ENCODE data around the gene SRI.
A peak's percentile ranks its signal among the peaks of the same experiment; 100 is the strongest.
"Not testable (repeated sequence)": the region's sequence is repeated elsewhere in the genome, so short reads cannot be mapped to it uniquely, and the experiment has no call there.

Gene SRI, protein sequence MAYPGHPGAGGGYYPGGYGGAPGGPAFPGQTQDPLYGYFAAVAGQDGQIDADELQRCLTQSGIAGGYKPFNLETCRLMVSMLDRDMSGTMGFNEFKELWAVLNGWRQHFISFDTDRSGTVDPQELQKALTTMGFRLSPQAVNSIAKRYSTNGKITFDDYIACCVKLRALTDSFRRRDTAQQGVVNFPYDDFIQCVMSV

DNA sequence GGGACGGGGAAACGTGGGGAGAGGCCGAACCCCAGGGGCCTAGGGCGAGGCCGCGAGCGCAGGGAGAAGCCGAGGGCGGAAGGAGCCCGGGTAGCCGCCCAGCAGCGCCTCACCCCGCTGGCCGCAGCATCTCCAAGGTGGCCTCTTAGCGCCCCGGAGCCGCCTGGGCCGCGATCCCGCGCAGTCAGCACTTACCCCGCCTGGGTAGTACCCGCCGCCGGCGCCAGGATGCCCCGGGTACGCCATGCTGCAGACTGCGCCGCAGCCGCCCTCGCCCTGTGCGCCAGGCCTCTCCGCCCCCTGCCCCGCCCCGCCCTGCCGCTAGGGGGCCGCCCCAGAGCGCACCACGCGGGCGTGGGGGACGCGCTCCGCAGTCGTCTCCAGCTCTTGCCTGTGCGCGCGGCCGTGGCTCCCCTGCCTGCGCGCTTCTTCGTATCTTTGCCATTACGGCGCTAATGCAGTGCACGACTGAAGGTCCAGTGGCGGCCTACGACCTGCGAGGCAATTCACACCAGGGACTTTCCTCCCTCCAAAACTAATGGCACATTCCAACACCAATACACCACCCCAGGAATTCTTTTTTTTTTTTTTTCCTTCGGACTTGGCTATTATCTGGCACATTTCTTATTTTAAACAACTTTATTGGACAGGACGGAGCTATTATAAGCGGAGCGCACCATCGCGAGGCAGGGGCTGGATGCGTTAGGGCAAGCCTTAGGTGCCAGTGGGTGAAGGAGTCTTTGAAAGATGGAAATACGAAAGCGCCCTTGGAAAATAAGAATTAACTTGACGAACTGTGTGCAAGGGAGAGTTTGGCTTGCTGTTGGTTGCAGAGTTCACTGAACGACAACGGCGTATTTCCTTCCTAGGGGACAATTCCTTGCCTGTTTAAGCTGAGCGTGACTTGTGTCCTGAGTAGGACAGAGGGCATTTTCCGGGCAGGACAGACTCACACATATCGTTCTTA lies at the start of gene SRI:
Gene SRI, minus strand, starts transcription at position 258 of the 967 bp plus-strand sequence. Its CDS starts 12 bp downstream, at position 246.
- DNase-seq, result peak; percentile 93

DNA sequence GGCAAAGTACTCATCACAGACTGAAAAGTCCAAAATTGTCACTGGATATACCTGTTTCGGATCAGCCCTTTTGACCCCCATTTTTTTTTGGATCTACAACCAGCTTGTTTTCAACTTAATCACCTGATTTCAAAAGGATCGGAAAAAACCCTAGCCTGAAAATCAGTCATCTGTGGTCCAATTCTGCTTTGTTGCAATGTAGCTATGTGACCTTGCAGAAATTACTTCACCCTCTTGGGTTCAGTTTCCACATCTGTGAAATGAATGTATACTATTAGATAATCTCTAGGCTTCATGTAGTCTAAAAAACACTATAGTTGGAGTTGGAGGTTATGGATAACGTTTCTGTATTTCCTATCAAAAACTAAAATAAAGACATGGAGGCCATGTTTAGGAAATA lies 49.7 kb upstream of the SRI start:
- DNase-seq, result no peak

DNA sequence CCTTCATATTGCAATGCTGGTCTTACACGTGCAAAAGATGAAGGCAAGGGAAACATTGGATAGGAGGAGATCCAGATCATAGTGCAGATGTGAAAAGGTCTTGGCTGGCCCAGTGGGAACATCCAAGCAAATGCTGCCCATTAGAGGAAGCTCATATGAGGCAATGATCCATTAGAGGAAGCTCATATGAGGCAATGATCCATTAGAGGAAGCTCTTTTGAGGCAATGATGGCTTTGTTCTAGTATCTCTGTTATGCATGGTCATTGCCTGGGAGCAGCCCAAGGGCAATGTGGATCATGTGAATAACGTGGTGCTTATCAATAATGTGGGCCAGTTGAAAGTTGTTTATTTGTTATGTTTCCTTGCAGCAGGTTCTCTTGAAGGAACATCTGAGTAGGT lies 49.0 kb upstream of the SRI start:
- DNase-seq, result no peak

DNA sequence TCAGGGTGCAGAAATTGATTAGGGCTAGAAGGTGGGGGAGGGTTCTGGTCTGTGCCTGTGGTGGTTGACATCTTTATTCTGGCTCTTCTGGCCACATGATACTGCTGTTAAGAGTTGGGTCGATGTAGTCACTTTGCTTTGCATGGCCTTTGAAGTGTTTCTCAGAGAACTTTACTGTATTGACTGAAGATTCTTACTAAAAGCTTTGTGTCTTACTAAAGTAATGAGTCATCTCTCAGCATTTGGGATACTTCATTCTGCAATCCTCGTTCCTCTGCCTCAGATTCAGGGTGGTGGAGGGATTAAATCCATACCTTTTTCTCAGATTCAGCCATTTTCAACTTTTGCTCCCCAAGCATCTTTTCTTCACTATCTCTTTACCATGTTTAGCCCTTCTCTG lies 48.2 kb upstream of the SRI start:
- DNase-seq, result no peak

DNA sequence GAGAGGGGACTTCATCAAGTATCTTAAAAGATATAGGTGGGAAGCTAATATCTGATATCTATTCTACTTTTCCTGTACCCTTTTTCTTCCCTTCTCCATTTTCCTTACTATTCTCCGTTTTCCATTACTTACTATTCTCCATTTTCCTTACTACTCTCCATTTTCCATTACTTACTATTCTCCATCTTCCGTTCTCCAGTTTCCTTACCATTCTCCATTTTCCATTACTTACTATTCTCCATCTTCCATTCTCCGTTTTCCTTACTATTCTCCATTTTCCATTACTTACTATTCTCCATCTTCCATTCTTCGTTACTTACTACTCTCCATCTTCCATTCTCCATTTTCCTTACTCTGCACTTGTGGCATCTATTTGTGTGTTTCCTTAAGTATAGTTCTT lies 47.6 kb upstream of the SRI start:
- DNase-seq, result no peak

DNA sequence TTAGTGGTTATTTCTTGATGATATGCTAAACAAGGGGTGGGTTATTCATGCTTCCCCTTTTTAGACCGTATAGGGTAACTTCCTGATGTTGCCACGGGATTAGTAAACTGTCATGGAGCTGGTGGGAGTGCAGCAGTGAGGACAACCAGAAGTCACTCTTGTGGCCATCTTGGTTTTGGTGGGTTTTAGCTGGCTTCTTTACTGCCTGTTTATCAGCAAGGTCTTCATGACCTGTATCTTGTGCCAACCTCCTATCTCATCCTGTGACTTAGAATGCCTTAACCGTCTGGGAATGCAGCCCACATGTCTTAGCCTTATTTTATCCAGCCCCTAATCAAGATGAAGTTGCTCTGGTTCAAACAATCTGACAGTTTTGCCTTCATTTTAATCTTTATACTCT lies 45.1 kb upstream of the SRI start:
- not testable (repeated sequence) for DNase-seq

DNA sequence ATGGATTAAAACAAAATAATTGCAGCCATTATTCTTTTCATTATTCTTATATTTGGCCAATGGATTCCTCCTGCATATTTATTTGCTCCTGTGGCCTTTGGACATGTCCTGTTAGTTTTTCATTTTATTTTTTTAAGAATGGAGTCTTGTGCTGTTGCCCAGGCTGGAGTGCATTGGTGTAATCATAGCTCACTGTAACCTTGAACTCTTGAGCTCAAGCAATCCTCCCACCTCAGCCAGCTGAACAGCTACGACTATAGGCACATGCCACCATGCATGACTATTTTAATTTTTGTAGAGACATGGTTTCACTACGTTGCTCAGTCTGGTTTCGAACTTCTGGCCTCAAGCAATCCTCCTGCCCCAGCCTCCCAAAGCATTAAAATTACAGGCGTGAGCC lies 42.7 kb upstream of the SRI start:
- no peak for DNase-seq

DNA sequence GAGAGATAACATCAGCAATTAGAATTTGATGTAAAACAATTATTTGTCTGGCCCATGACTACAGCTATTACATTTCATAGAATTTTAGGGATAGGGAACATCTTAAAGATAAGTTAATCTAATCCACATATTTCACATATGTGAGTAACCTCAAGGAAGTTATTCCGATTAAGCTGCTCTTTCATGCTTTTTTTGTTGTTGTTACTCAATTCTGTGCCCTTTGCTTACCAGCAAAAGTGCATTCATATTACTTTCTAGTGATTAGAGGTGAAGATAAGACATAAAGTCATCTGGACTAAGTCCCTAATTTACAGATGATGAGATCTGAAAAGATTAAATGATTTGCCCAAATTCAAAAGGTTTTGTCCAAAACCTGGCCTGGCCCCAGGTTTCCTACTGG lies 40.9 kb upstream of the SRI start:
- DNase-seq, result no peak

DNA sequence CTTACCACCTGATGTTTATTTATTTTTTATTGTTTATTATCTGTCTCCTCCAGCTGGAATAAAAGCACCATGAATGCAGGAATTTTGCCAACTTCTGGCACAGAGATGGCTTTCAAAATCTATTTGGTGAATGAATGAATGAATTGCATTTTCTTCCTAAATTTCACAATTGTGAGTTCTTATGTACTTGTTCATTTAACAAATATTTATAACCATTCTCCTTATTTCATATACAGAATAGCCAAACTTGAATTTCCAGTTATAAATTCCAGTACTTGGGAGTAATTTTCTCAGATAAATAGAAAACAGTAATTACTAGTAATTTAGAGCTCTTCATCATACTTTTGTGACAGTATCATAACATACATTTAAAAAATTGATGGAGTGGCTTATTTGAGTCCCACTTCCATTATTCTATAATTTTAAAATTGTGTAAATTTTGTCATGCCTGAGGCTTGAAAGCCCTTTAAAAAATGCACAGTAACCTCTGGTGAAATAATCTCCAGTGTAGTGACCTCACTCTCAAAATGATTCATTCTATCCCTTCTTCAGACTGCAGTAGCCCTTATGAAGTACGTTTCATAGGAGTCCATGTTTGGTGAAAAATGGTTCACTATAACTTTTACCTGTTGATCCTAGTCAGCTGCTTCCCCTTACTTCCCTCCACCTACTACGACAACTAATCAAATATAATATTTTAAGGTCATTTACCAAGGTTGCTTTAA lies 40.0 kb upstream of the SRI start:
- no peak for DNase-seq

DNA sequence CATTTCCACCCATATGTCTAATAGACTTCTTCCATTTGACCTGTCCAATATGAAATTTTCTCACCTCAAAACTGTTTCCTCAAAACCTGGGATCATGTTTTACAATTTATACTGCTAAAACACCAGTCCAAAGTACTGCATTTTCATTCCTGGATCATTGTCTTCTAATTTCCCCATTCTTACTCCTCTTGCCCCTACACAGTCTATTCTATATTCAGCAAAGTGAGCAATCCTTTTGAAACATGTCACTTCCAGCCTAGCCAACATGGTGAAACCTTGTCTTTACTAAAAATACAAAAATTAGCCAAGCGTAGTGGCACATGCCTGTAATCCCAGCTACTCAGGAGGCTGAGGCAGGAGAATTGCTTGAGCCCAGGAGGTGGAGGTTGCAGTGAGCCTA lies 38.5 kb upstream of the SRI start:
- not testable (repeated sequence) for DNase-seq

DNA sequence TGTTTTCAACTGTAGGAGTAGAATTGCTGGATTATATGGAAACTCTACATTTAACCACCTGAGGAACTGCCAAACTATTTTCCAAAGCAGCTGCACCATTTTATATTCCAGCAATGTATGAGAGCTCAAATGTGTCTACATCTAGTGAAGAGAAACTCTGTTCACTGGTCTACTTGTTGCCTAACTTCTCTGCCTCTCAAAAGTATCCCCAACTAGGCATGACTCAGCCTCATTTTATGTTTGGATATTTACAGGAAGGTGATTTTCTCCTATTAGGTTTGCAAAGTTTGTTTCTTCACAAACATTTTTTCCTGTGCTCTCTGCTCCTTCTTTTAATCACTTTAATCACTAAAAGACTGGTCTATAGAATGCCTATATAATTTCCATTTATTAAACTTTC lies 37.1 kb upstream of the SRI start:
- DNase-seq, result no peak

DNA sequence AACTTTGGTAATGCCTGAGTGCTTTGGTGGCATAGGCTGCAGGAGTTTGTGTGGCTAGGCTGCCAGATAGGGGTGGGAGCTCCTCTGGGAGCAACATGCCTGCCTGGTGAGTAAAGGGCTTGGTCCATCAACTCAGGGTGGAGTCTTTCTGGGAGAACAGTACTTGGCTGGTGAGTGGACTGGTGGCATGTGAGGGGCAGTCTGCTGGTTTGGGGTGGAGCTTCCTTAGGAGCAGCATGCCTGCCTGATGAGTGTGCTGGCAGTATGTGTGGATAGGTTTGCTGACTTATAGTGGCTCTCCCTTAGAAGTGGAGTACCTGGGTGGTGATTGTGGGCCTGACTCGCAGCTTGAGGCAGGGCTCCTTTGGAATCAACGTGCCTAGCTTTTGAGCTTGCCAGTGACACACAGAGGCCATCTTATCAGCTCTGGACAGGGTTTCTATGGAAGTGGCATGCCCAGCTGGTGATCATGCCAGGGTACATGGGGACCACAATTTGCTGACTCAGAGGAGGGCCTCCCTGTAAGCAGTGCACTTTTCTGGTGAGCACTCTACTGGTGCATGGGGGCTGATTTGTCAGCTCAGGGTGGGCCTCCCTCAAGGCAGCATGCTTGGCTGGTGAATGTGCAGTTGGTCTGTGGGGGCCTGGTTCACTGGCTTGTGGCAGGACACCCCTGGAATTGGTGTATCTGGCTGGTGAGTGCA lies 35.0 kb upstream of the SRI start:
- no peak for DNase-seq

DNA sequence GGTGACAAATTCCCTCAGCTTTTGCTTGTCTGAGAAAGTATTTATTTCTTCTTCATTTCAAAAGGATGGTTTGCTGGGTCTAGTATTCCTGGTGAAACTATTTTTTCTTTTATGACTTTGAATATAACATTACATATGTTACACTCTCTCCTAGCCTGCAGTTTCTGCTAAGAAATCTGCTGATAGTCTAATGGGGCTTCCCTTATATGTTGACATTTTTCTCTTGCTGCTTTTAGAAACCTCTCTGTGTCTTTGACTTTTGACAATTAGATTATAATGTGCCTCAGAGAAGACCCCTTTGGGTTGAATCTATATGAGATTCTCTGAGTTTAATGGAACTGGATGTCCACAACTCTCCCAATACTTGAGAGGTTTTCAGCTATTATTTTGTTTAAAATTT lies 33.8 kb upstream of the SRI start:
- no peak for DNase-seq

DNA sequence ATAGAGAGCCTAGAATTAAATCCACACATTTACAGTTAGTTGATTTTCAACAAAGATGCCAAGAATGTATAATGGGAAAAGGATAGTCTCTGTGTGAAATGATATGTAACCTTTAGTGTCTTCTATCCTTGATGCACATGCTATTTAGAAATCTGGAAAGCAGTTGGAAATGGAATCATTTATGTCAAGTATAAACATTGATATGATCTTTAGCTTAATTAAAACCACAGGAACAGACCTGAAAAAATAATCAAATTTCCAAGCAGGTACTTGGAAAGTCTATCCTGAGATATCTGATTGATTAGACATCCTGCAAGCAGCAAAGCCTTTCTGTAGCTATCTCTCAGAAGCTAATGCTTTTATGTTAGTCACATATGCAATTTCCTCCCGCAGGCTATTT lies 24.4 kb upstream of the SRI start:
- no peak for DNase-seq

DNA sequence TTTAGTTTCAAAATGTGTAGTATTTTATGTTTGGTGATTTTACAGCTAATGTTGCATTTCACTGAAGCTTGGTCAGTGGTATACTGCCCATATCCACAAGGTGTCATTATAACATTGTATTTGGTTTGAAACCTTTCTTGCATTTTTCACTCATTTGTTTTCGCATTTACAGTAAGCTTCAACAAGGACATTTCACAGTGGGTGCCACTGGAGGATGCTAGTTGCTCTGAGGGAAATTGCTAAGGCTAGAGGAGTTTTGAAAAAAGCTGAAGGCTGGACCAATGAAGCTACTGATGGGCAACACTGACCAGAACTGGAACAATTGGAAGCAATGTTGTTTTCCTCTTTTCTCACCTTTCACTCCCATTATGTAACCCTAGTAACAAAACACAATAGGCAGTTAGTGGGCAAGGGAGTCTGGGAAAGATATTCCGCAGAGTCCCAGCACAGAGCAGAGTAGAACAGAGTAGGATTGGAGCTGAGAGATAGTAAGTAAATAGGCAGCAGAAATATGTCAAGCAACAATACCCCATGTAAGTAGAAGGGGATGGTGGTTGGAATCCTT lies 23.6 kb upstream of the SRI start:
- DNase-seq, result peak; percentile 68

DNA sequence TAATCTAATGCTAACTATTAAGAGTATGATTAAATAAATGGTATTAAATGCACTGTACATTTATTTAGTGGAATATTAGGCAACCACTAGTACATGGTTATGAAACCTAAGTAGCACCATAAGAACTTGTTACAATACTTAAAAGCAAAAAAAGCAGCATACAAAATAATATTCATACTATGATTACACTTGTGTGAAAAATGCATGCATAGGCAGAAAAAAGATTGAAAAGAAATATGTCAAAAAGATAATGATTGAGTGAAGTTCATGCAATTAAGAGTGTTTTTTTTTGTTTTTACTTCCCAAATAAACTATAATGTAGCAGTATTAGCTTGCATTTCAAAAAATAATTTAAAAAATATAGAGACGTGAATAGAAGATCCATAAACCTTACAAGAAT lies 20.0 kb upstream of the SRI start:
- no peak for DNase-seq

DNA sequence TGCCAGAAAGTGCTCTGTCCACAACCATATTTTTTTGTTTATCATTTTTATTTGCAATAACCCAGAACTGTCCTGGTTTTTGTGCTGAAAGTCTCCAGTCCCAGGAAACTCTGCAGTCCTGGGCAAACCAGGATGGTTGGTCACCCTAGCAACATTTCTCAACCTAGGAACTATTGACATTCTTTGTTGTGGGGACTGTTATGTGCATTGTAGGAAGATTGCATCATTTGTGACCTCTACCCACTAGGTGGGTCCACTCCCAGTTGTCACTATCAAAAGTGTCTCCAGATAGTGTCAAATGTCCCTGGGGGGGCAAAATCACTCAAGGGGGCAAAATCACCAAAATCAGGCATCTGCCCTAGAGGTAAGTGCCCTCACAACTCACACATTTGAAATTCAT lies 14.0 kb upstream of the SRI start:
- no peak for DNase-seq

DNA sequence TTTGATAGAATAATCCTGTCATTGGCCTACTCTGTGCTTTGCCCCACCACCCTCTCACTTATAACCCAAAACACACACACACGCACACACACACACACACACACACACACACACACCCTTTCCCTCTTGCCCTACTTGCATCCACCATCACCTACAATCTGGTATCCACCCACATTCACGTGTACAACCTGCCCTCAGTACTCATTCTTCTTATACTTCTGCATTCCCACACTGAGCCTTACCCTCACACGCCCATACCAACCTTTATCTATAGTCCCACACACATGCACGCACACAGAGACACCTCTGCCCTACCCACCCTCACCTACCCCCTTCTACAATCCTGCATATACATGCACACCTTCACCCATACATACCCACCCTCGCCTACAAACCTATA lies 10.8 kb upstream of the SRI start:
- no peak for DNase-seq

DNA sequence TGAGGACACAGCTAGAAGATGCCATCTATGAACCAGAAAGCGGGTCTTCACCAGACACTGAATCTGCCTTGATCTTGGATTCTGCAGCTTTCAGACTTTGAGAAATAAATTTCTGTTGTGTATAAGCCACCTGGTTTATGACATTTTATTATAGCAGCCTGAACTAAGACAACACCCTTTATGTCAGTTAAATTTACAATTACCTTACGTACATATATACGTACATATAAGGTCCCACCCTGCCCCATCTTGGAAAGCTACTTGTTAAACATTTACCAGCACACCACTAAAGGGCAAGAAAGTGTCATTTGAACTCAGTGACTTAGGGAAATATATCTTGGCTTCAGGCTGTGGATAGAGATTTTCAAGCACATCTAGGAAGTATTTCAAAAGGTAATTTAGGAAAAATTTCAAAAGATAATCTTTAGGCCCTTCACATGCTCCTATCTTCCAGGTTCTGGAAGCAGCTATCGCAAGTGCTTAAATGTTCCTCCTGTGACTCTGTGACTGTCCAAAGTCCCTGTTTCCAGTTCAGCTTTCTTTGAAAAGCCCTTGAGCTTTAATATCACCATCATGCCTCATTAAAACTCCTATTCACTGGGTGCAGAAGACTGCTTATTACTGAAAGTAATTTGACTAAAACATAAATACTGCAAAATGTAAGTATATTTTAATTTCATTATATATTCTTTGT lies 9.6 kb upstream of the SRI start:
- DNase-seq, result no peak

DNA sequence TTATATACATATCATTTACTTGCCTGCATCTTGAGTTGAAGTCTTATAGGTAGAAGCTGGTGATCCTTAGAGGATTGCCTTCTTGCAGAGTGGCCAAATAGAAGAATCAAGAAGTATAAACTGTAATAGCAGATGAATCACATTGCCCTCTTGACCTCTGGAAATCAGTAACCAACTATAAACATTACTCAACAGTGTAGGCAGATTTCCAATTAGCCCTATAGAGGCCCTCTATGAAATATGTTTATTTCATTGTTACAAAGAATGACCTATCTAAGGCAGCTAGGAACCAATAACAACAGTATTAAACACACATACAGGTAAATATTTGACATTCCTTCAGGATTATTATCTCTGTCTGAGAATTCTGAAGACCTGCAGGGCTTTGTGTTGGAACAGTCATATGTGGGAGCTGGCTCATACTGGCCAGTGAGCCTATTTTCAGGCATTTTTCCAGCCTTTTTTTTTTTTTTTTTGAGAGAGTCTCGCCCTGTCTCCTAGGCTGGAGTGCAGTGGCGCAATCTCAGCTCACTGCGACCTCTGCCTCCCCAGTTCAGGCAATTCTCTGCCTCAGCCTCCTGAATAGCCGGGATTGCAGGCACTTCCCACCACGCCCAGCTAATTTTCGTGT lies 7.2 kb upstream of the SRI start:
- no peak for DNase-seq

DNA sequence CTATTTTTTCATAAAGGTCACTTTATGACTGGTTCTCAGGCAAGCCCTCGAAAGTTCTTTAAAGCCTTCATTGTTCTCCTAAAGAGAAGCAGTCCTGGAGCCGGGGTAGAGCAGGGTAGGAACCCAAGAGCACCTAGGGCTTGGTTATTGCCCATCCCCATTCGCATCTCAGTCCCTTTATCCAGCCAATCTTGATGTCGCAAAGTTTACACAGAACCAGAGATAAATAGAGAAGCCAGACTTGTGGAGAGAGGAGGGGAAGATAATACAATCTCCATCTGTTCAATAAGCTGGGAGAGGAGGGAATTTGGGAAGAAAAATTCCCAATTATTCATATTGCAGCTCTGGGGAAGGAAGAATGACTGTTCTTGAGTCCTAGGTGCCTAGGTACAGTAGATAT lies 6.4 kb upstream of the SRI start:
- DNase-seq, result no peak
